CD4-positive, alpha-beta T cell (primary cell): Measurements from ENCODE around the gene VLDLR. TPM values are rescaled to one million over a fixed set of nuclear protein-coding genes. Genes with fewer than 3 reads are reported as not detected.

ENCODE experiments used
- ATAC-seq: fragments of 200-7000 bp; cut with Tn5 transposase; one replicate; pipeline ENCODE4 v1.10.0; 2022; ENCODE audit warnings: mild to moderate bottlenecking; ENCODE audit not compliant: poor library complexity
- CTCF ChIA-PET: fragments of 350-600 bp; sonication (Branson Sonifier 250); formaldehyde crosslinking; loops from one replicate; lab custom pipeline; 2021; ENCODE audit warnings: antibody characterized with exemption, inconsistent platforms; lab: Charles Lee
- POLR2A ChIA-PET: fragments of 350-600 bp; sonication (Branson Sonifier 250); formaldehyde crosslinking; loops from one replicate; lab custom pipeline; 2021; ENCODE audit warnings: antibody characterized with exemption, inconsistent platforms; lab: Charles Lee
- DNase-seq, 14 experiments: peaks; one replicate each; pipeline ENCODE4 v3.0.0-alpha.2; 2013 to 2020; ENCODE audit warnings: mixed read lengths in 2 of 14
- H3K27ac ChIP-seq, 2 donors: one replicate each; pipeline versions ENCODE4 v1.5.1 to v1.7.0; 2013; ENCODE audit warnings: low read length in 2 of 2, low read depth in 1 of 2, mild to moderate bottlenecking in 1 of 2
- H3K27me3 ChIP-seq, 2 experiments: 1 replicate in 1 of 2; 2 replicates in 1 of 2; pipeline versions ENCODE4 v1.6.1 to v1.7.0; 2013; ENCODE audit warnings: low read length in 2 of 2, control low read depth in 1 of 2, mild to moderate bottlenecking in 1 of 2, moderate library complexity in 1 of 2; ENCODE audit not compliant: insufficient read depth in 2 of 2, control insufficient read depth in 1 of 2
- H3K36me3 ChIP-seq: one replicate; pipeline ENCODE4 v1.6.1; 2013; ENCODE audit warnings: low read length, control low read depth; ENCODE audit not compliant: insufficient read depth
- H3K4me1 ChIP-seq: one replicate; pipeline ENCODE4 v1.6.1; 2013; ENCODE audit warnings: low read length, control low read depth; ENCODE audit not compliant: insufficient read depth
- H3K4me3 ChIP-seq: one replicate; pipeline ENCODE4 v1.5.1; 2013; ENCODE audit warnings: mild to moderate bottlenecking, low read length, moderate library complexity
- H3K9me3 ChIP-seq, 2 experiments: 1 replicate in 1 of 2; 2 replicates in 1 of 2; pipeline versions ENCODE4 v1.6.1 to v1.7.0; 2013; ENCODE audit warnings: low read length in 2 of 2, mild to moderate bottlenecking in 2 of 2, control low read depth in 1 of 2, moderate library complexity in 1 of 2; ENCODE audit not compliant: control insufficient read depth in 1 of 2, insufficient read depth in 1 of 2
- H3K27ac Mint-ChIP-seq: one replicate; pipeline ENCODE4 v1.8.0; 2020; ENCODE audit warnings: mixed read lengths
- H3K27me3 Mint-ChIP-seq: one replicate; pipeline ENCODE4 v1.8.0; 2021; ENCODE audit warnings: mixed read lengths
- H3K36me3 Mint-ChIP-seq: one replicate; pipeline ENCODE4 v1.8.0; 2021; ENCODE audit warnings: low read depth, mixed read lengths
- H3K4me1 Mint-ChIP-seq: one replicate; pipeline ENCODE4 v1.8.0; 2021; ENCODE audit warnings: low read depth, mixed read lengths
- H3K4me3 Mint-ChIP-seq: one replicate; pipeline ENCODE4 v1.8.0; 2020; ENCODE audit warnings: mild to moderate bottlenecking, mixed read lengths
- H3K9me3 Mint-ChIP-seq: one replicate; pipeline ENCODE4 v1.8.0; 2020; ENCODE audit warnings: mixed read lengths
- CTCF ChIP-seq: fragments of 200-600 bp; IDR thresholded peaks from one replicate; pipeline ENCODE4 v1.8.0; 2022; ENCODE audit warnings: antibody characterized with exemption, mild to moderate bottlenecking
- intact Hi-C, 2 experiments: fragments of 100-400 bp; cut with DNase I in 1 of 2; cut with micrococcal nuclease in 1 of 2; formaldehyde crosslinking; loops; one replicate each; pipeline versions ENCODE4 v1.15.1 to v1.9.0; 2023 to 2025; cut with DNase I, micrococcal nuclease
- total RNA-seq, 174 experiments: library from RNA in 2 of 174; stranded (reverse) in 2 of 174; gene quantifications; one replicate each; pipeline ENCODE4 v1.2.3 and lab custom pipeline; 2021 to 2026

The VLDLR gene
- total RNA-seq, 2 experiments from 2014 or later: 0.08 TPM; not detected in 1

DNA sequence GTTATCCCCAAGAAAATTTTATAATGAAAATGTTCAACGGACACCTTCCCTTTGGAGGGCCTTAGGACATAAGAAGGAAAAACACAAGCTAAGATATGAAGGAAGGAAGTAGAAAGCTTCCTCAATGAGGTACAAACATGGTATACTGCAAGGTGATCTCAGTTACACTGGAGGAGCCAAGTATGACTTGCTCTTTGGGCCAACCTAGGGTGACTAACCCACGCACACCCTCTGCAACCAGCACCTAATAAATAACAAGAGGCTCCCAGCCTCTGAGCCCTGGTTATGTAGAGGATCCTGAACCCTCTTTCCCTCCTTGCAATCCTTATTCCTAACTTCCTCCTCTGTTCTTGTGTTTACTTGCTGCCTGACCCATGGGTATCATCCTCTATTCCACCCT, 57.4 kb downstream of the VLDLR start:
- H3K36me3 ChIP-seq: no peaks in the 10 kb centered on the region
- no peaks in the 10 kb centered on the region for H3K36me3 Mint-ChIP-seq
- DNase-seq (no peak), ATAC-seq (no peak)
- no peaks in the 10 kb centered on the region for H3K9me3 Mint-ChIP-seq
- ChIA-PET POLR2A (no interaction called here), CTCF (no interaction called here)
- no peak for TF ChIP-seq CTCF
- intact Hi-C loops: no loop called here
- no peak overlapping the region for H3K4me3 ChIP-seq
- no peaks in the 10 kb centered on the region for H3K27me3 ChIP-seq
- H3K9me3 ChIP-seq: no peaks in the 10 kb centered on the region
- no peaks in the 10 kb centered on the region for H3K4me1 Mint-ChIP-seq
- no peaks in the 10 kb centered on the region for H3K27me3 Mint-ChIP-seq
- no peak overlapping the region for H3K4me3 Mint-ChIP-seq
- H3K27ac Mint-ChIP-seq: no peak overlapping the region
- H3K4me1 ChIP-seq: no peaks in the 10 kb centered on the region
- H3K27ac ChIP-seq: no peak overlapping the region

- ATAC-seq (no peak), DNase-seq (no peak)
- Histone ChIP-seq H3K9me3 (no peaks in the 10 kb centered on the region), H3K27ac (no peak overlapping the region), H3K36me3 (no peaks in the 10 kb centered on the region), H3K4me1 (no peaks in the 10 kb centered on the region), H3K4me3 (no peak overlapping the region), H3K27me3 (no peaks in the 10 kb centered on the region)
- ChIA-PET CTCF (no interaction called here), POLR2A (no interaction called here)
- intact Hi-C loops: no loop called here
- Mint-ChIP-seq H3K27me3 (no peaks in the 10 kb centered on the region), H3K4me1 (no peaks in the 10 kb centered on the region), H3K36me3 (no peaks in the 10 kb centered on the region), H3K9me3 (no peaks in the 10 kb centered on the region), H3K27ac (no peak overlapping the region), H3K4me3 (no peak overlapping the region)
- TF ChIP-seq CTCF: no peak
These were observed 60.4 kb downstream of the VLDLR start for GRCh38 chr9:2681981-2682380.

DNA sequence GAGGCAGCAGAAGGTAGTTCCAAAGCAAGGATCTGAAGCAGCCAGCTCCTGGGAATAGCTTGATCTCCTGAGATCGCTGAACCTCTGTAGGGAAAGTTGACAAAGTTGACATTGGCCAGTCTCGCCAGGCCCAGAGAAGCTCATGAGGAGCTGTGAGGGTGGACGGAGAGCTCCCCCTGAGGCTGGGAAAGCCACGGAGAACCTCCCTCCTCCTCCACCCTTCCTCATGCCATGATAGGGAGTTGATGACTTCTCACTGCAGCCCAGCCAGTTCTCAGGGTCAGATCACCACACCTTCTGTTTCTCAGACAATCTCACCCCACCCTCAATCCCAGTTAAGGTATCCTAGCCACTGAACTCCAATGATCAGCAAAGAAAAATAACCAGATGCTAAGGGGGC, 65.3 kb downstream of the VLDLR start:
- no peaks in the 10 kb centered on the region for H3K9me3 Mint-ChIP-seq
- no peaks in the 10 kb centered on the region for H3K4me1 ChIP-seq
- no peaks in the 10 kb centered on the region for H3K9me3 ChIP-seq
- H3K4me3 ChIP-seq: no peak overlapping the region
- TF ChIP-seq CTCF: no peak
- no peak overlapping the region for H3K27ac ChIP-seq
- CTCF ChIA-PET: no interaction called here
- ATAC-seq: no peak
- H3K27ac Mint-ChIP-seq: no peak overlapping the region
- H3K4me3 Mint-ChIP-seq: no peak overlapping the region
- DNase-seq: no peak
- H3K36me3 ChIP-seq: no peaks in the 10 kb centered on the region
- POLR2A ChIA-PET: no interaction called here
- H3K27me3 ChIP-seq: no peaks in the 10 kb centered on the region
- no peaks in the 10 kb centered on the region for H3K27me3 Mint-ChIP-seq
- intact Hi-C loops: no loop called here
- H3K4me1 Mint-ChIP-seq: no peaks in the 10 kb centered on the region
- H3K36me3 Mint-ChIP-seq: no peaks in the 10 kb centered on the region
